ENCODE data around the gene PRR5L. TPM values are rescaled to one million over a fixed set of nuclear protein-coding genes. Genes with fewer than 3 reads are reported as not detected.

Gene PRR5L
- total RNA-seq, 1 donor from 2014 or later = 122 TPM

- Mint-ChIP-seq H3K4me3 (ENCODE audit: unreplicated experiment) (peak overlapping the region; percentile 51), H3K27ac (ENCODE audit: unreplicated experiment) (no peak overlapping the region), H3K27me3 (ENCODE audit: unreplicated experiment) (peaks cover 7% of the 10 kb centered on the region), H3K4me1 (ENCODE audit: unreplicated experiment) (peaks cover 29% of the 10 kb centered on the region), H3K9me3 (ENCODE audit: unreplicated experiment) (no peaks in the 10 kb centered on the region), H3K36me3 (ENCODE audit: low read depth, unreplicated experiment) (peaks cover 41% of the 10 kb centered on the region)
- no peak for DNase-seq (ENCODE audit: low spot score)
- no peak for TF ChIP-seq CTCF (IDR thresholded peaks at IDR 0.05; ENCODE audit: unreplicated experiment)
Measured at GRCh38 chr11:36394926-36395325, 98.8 kb downstream of the PRR5L start.

- no peak overlapping the region for H3K4me3 Mint-ChIP-seq (ENCODE audit: unreplicated experiment)
- H3K4me1 Mint-ChIP-seq (ENCODE audit: unreplicated experiment) = peaks cover 29% of the 10 kb centered on the region
- TF ChIP-seq CTCF (IDR thresholded peaks at IDR 0.05; ENCODE audit: unreplicated experiment) = no peak
- peaks cover 7% of the 10 kb centered on the region for H3K27me3 Mint-ChIP-seq (ENCODE audit: unreplicated experiment)
- DNase-seq (ENCODE audit: low spot score) = no peak
- peaks cover 50% of the 10 kb centered on the region for H3K36me3 Mint-ChIP-seq (ENCODE audit: low read depth, unreplicated experiment)
- H3K27ac Mint-ChIP-seq (ENCODE audit: unreplicated experiment) = no peak overlapping the region
- H3K9me3 Mint-ChIP-seq (ENCODE audit: unreplicated experiment) = no peaks in the 10 kb centered on the region
Measured at GRCh38 chr11:36395978-36396736, 100.1 kb downstream of the PRR5L start.

GRCh38 chr11:36398231-36398953 is 102.3 kb downstream of the PRR5L start:
- no peaks in the 10 kb centered on the region for H3K9me3 Mint-ChIP-seq (ENCODE audit: unreplicated experiment)
- peak overlapping the region; percentile 87 for H3K27ac Mint-ChIP-seq (ENCODE audit: unreplicated experiment)
- peaks cover 63% of the 10 kb centered on the region for H3K36me3 Mint-ChIP-seq (ENCODE audit: low read depth, unreplicated experiment)
- peaks cover 11% of the 10 kb centered on the region for H3K27me3 Mint-ChIP-seq (ENCODE audit: unreplicated experiment)
- peak overlapping the region; percentile 67 for H3K4me3 Mint-ChIP-seq (ENCODE audit: unreplicated experiment)
- DNase-seq (ENCODE audit: low spot score) = no peak
- H3K4me1 Mint-ChIP-seq (ENCODE audit: unreplicated experiment) = peaks cover 38% of the 10 kb centered on the region
- no peak for TF ChIP-seq CTCF (IDR thresholded peaks at IDR 0.05; ENCODE audit: unreplicated experiment)

- H3K4me3 Mint-ChIP-seq (ENCODE audit: unreplicated experiment) = peak overlapping the region; percentile 79
- H3K27me3 Mint-ChIP-seq (ENCODE audit: unreplicated experiment) = peaks cover 12% of the 10 kb centered on the region
- H3K9me3 Mint-ChIP-seq (ENCODE audit: unreplicated experiment) = no peaks in the 10 kb centered on the region
- H3K27ac Mint-ChIP-seq (ENCODE audit: unreplicated experiment) = peak overlapping the region; percentile 77
- H3K36me3 Mint-ChIP-seq (ENCODE audit: low read depth, unreplicated experiment) = peaks cover 63% of the 10 kb centered on the region
- no peak for TF ChIP-seq CTCF (IDR thresholded peaks at IDR 0.05; ENCODE audit: unreplicated experiment)
- peaks cover 45% of the 10 kb centered on the region for H3K4me1 Mint-ChIP-seq (ENCODE audit: unreplicated experiment)
- no peak for DNase-seq (ENCODE audit: low spot score)
Measured at GRCh38 chr11:36399236-36399635, 103.1 kb downstream of the PRR5L start.

- DNase-seq (ENCODE audit: low spot score) = no peak
- no peak for TF ChIP-seq CTCF (IDR thresholded peaks at IDR 0.05; ENCODE audit: unreplicated experiment)
- Mint-ChIP-seq H3K4me3 (ENCODE audit: unreplicated experiment) (peak overlapping the region; percentile 79), H3K36me3 (ENCODE audit: low read depth, unreplicated experiment) (peaks cover 61% of the 10 kb centered on the region), H3K27me3 (ENCODE audit: unreplicated experiment) (peaks cover 12% of the 10 kb centered on the region), H3K27ac (ENCODE audit: unreplicated experiment) (peak overlapping the region; percentile 83), H3K9me3 (ENCODE audit: unreplicated experiment) (no peaks in the 10 kb centered on the region), H3K4me1 (ENCODE audit: unreplicated experiment) (peaks cover 45% of the 10 kb centered on the region)
Measured at GRCh38 chr11:36399745-36400144, 103.7 kb downstream of the PRR5L start.
